GM13976 (cell line): ENCODE results near the gene ITIH5.

Experiments
- DNase-seq: peaks from one replicate; pipeline ENCODE4 v3.0.0; 2012; ENCODE audit warnings: low spot score
- CTCF ChIP-seq: IDR thresholded peaks from 2 replicates; pipeline ENCODE4 v1.5.1; 2012; ENCODE audit warnings: borderline replicate concordance, mild to moderate bottlenecking; ENCODE audit not compliant: insufficient read depth; ENCODE audit errors: extremely low read depth, missing control alignments, control extremely low read depth
- in situ Hi-C: fragments of 300-500 bp; cut with MboI; formaldehyde crosslinking; loops from one replicate; pipeline ENCODE4 v1.12.0; 2022; ENCODE audit warnings: low sequenced_read_pairs, mixed read lengths, inconsistent platforms; ENCODE audit not compliant: unreplicated experiment

Gene ITIH5

GRCh38 chr10:7610026-7610425, 56.7 kb downstream of the ITIH5 start:
- in situ Hi-C loops = no loop called here
- no peak for TF ChIP-seq CTCF
- no peak for DNase-seq

- no peak for DNase-seq
- no peak for TF ChIP-seq CTCF
- in situ Hi-C loops = no loop called here
These were observed 57.2 kb downstream of the ITIH5 start for GRCh38 chr10:7609556-7609955.

- TF ChIP-seq CTCF = no peak
- in situ Hi-C loops = no loop called here
- no peak for DNase-seq
These were observed 58.8 kb downstream of the ITIH5 start for GRCh38 chr10:7608001-7608400.

- in situ Hi-C loops = no loop called here
- DNase-seq = no peak
- no peak for TF ChIP-seq CTCF
These were observed 59.8 kb downstream of the ITIH5 start for GRCh38 chr10:7606951-7607404.

DNA sequence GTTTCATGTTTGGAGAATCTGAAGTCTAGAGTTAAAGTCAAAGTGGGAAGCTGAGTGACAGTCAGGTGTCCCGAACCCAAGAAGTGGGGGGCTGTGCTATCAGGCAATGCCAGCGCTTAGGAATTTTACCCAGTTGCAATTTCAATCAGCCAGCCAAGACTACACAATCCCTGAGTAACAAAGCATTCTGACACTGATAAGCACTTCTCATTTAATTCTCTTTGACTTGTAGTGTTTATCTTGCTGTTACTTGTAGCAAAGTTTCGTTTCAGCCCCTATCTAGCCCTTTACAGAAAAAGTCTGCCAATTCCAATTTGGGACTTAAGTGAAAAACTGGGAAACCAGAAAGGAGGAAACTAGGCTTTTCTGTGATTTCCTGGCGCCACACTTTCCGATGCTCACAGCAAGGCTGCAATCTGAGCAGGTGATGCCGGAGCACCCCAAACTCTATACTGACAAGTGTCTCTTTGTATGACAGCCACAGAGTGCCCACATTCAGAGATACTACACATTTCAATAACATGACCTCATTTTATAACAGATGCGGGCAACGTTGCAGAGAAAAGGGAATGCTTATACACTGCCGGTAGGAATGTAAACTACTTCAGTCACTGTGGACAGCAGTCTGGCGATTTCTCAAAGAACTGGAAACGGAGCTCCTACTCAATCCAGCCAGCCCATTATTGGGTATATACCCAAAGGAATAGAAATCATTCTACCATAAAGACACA, 61.0 kb downstream of the ITIH5 start:
- TF ChIP-seq CTCF = no peak
- in situ Hi-C loops = no loop called here
- DNase-seq = no peak

GRCh38 chr10:7601023-7601656, 65.6 kb downstream of the ITIH5 start:
- DNase-seq = no peak
- no peak for TF ChIP-seq CTCF
- in situ Hi-C loops = no loop called here
